ENCODE results near the gene CYP4B1.

GRCh38 chr1:46767649-46768282, 31.1 kb upstream of the CYP4B1 start:
- TF ChIP-seq CTCF (IDR thresholded peaks at IDR 0.05) (no peak), POLR2A (IDR thresholded peaks at IDR 0.05; ENCODE audit: low read depth) (no peak), POLR2AphosphoS5 (IDR thresholded peaks at IDR 0.05) (no peak), EP300 (IDR thresholded peaks at IDR 0.05) (no peak)

All from esophagus muscularis mucosa (tissue), 4 donors.